Astrocyte of the hippocampus (primary cell): ENCODE measurements around the gene DNAI1.
"Not testable (repeated sequence)": the region's sequence is repeated elsewhere in the genome, so short reads cannot be mapped to it uniquely, and the experiment has no call there.

Experiments
- DNase-seq: peaks from one replicate; pipeline ENCODE4 v3.0.0; 2011; ENCODE audit warnings: low read depth, low spot score

The DNAI1 gene

GRCh38 chr9:34512131-34513078, 53.8 kb downstream of the DNAI1 start:
- no peak for DNase-seq

- peak; percentile 59 for DNase-seq
Observed at GRCh38 chr9:34513567-34514214, 55.1 kb downstream of the DNAI1 start.

DNA sequence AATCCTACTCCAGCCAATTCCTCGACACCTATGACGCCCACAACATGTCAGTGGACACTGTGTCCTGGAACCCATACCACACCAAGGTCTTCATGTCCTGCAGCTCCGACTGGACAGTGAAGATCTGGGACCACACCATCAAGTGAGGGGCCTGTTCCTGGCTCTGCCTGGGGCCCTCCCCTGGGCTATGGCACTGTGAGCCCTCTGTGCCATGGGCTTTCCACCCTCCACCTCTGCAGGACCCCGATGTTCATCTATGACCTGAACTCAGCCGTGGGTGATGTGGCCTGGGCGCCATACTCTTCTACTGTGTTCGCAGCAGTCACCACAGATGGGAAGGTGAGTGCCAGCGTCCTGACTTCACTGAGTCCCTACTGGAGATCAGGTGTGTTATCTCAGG, 55.8 kb downstream of the DNAI1 start:
- no peak for DNase-seq

DNA sequence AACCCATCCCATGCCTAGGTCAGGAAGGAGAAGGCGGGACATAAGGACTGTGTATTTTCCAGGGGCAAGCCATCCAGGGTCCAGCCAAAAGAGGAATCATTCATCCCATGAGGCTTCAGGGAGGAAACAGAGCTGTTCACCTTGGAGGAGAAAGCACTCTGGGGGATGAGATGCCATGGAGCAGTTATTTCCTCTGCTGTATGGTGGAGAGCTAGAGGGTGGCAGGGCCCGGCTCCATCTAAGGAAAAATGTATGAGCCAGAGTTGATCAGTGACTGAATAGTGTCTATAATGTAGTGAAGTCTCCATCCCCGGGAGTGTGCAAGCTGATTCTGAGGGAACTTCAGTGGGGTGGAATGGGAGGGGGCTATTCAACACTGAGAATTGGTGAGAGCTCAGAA, 56.2 kb downstream of the DNAI1 start:
- DNase-seq, result no peak

- DNase-seq, result no peak
Observed at GRCh38 chr9:34515959-34516358, 57.4 kb downstream of the DNAI1 start.

- DNase-seq, result no peak
Observed at GRCh38 chr9:34517185-34517584, 58.6 kb downstream of the DNAI1 start.

- no peak for DNase-seq
Observed at GRCh38 chr9:34518110-34518616, 59.6 kb downstream of the DNAI1 start.

DNA sequence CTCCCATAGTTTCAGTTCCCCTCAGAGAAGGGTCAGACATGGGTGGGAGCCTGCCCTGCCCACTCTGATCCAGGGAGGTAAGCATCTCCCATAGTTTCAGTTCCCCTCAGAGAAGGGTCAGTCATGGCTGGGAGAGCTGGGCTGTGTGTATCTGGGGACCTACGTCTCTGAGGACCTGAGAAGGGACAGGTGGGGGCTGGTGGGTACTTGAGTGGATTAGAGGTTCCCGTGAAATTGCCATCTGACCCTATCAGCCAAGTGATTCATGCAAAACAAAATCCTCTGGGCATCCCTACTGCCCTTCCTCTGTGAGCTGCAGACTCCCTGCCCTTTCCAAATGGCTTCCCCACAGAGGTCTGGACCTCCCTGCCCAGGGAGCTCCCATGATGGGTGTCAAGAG, 60.3 kb downstream of the DNAI1 start:
- no peak for DNase-seq

DNA sequence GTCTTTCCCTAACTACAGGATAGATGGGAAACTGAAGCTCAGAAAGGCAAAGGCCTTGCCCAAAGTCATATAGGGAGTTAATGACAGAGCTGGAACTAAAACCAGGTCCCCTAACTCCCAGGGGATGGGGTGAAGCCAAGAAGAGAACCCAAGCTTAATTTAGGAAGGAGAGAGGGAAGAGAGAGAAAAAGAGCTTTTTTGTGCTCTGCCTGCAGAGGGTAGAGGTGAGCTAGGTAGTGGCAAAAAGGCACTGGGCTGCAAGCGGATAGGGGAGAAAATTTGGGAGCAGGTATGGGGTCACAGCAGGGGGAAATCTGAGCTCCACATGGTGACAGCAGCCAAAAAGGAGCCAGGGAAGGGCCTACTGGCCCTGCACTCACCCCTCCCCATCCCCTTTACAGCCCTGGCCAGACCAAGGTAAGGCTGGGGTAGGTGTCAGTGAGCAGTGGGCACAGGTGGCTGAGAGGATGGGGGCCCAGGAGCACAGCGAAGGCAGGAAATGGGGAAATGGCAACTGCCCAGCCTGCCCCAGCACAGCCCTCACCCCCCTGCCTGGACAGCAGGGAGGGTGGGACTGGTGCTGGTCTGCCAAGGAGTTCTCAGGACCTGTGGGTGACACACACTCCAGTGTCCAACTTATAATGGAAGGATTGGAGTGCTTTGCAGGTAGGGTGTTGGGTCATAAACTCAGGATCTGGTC, 60.9 kb downstream of the DNAI1 start:
- no peak for DNase-seq

DNA sequence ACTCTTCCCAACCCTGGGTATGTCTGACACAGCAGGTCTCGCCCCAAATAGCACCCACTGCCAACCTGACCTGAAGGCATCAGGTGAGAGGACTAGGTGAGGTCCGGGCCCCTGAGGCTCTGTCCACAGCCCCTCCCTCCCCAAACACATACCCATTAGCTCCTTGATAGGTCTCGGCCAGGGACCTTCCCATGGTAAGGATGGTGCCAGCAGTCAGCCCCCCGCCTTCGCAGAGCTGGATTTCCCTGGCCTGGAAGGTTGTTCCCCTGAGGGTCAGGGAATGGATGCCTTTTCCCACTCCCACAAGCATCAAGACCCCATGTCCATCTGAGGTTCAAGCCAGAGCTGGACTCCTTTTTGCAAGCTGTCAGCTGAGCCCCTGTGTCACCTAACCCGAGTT, 61.5 kb downstream of the DNAI1 start:
- no peak for DNase-seq

GRCh38 chr9:34520505-34521385, 62.1 kb downstream of the DNAI1 start:
- no peak for DNase-seq

DNA sequence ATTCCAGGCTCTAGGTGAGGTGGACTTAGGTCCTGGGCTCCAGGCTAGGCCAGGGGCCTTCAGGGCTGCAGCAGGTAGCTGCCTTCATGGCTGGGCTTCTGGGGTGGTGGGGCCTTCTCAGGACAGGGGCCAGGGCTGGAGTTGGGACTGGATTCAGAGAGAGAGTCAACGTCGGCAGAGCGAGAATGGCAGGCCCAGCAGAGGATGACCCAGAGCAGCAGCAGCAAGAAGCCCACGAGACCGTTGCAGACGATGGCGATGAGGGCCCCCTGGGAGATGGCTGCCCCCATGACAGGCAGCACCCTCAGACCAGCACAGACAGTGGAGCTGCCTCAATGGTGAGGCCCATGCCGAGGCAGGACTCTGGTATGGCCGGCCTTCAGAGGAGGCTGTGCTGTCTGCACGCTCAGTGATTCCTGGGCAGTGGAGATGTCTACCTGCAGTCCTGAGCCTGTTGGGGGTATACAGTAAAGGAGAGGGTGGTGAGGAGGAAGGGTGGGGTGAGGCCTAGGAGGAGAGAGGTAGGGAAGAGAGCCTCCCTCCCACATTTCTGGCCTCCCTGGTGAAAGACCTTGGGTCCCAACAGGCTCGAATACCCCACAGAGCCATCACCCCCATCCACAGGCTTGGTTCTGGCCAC, 62.9 kb downstream of the DNAI1 start:
- no peak for DNase-seq

DNA sequence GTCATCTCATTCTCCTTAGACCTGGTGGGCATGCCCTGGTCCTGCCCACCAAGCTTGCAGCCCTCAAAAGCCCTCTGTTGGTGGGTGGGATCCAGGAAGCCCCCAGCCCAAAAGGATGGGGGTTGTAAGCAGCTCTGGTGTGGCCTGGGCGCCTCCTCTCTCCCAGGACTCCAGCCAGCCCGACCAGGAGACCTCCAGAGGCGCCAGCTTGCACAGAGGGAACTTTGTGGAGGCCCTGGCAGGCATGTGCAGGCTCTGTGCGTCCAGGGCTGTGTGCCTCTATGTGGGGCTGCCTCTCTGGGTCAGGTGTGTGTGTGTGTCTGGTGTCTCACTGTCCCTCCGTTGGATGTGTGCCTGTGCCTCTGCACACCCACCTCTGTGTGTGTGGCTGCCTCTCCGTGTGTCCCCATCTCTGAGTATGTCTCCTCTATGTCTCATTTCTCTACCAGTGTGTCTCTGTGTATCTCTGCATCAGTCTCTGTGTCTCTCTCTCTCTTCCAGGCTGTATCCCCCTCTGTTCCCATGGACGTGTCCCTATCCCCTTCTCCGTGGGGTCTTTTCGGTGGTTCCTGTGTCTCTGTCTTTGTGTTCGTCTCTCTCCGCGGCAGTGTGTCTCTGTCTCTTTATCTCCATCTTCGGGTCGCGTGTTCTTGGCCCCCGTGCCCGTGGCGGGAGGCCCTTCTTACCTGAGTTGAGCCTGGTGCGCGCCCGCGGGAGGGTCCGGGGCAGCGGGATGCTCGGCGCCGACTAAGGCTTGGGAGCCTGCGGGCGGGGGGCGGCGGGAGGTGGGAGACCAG, 63.7 kb downstream of the DNAI1 start:
- no peak for DNase-seq

DNA sequence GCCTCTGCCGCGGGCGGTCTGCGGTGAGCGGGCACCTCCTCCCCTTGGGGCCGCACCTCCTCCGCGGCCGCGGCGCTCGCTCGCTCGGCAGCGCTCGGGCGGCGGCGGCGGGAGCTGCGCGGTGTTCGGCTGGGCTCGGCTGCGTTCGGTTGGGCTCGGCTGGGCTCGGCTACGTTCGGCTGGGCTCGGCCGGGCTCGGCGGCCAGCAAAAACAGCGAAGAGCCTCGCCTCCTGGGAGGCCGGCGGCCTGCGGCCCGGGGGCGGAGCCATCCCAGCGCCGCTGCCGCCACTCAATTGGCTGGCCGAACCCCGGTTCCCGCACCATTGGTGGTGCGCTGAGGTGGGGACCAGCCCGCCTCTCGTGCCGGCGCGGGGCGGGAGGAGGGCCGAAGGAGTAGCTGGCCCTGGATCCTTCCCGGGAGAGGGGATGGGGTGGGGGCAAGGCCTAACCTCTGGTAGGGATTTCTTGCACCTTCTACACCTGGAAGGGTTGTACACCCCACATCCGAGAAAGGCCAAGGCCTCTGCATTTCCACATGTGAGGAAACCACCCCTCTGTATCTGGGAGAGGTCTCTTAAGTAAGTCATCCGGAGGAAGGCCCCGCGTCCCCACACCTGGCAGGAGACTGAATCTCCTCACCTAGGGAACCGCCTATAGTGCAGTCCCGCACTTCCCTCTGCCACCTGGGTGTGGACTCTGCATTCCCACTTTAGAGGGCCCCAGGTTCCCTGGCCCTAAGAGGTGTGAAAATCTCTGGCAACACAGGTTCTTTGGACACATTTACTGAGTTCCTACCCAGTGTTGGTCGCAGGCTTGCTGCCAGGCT, 64.6 kb downstream of the DNAI1 start, which contains the start of gene ENHO:
Gene ENHO (minus strand): TSS at position 20 of the 827 bp plus-strand sequence. CDS start 1,295 bp downstream, outside the sequence.
- peak; percentile 98 for DNase-seq

DNA sequence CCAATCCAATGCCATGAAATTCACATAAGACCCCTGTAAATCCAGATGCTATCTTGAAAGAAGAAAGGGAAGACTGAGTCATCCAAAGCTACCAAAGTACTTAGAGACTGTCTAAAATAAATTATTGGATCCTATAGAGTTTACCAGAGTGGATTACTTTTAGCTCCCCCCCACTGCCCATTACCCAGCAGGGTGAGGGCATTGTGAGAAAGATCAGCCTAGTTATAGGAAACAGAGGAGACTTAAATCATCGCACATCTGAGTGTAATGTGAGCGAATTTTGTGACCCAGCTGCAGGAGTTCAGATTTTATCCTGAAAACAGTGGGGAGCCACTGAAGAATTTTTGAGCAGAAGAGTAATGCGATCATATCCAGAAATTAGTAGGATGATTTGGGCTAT, 65.7 kb downstream of the DNAI1 start:
- DNase-seq, result no peak

- DNase-seq, result no peak
Observed at GRCh38 chr9:34526026-34526425, 67.4 kb downstream of the DNAI1 start.

GRCh38 chr9:34532041-34532440, 73.4 kb downstream of the DNAI1 start:
- not testable (repeated sequence) for DNase-seq

DNA sequence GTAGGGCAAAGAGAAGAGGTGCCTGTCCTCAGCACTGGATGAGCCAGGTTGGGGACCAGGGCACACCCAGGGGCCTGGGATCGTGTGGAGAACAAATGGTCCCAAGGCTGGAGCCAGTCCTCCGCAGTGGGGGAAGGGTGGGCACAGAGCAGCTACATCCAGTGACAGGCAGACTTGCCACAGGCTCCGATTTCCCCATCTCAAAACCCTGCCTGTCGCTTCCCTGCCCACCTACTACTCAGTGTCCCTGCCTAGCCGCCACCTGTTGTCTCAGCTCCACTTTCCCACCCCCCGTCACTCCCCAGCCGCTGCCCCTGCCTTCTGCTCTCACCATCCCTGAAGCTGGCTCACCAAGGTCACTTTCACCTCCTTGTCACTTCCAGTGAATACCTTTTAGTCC, 78.1 kb downstream of the DNAI1 start:
- no peak for DNase-seq

DNA sequence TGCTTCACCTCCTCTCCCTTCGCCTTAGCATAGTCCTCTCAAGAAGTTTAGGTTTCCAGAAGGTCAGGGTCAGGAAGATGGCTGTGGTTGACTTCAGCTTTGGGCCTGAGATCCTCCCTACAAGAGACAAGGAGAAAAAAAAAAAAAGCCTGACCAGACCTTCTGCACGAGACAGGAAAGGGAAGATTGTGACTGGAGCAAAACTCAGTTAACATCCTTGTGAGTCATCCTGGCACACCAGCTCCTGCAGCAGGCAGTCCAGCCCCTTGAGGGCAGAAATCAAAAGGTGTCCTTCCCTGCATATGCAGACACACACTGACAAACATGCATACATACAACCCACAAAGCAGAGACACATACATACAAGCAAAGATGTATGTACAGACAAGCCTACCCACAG, 82.2 kb downstream of the DNAI1 start:
- DNase-seq, result peak; percentile 47
